ENCODE data around the gene KASH5.

Gene KASH5

GRCh38 chr19:49407482-49408015 is 19.5 kb downstream of the KASH5 start:
- DNase-seq (ENCODE audit: low read depth) = no peak
- no peak for TF ChIP-seq CTCF (conservative IDR thresholded peaks at IDR 0.05; ENCODE audit: low read depth, low read length)
- no peak overlapping the region for H3K4me3 ChIP-seq (ENCODE audit: low read length)

GRCh38 chr19:49408816-49409440 is 20.9 kb downstream of the KASH5 start:
- no peak overlapping the region for H3K4me3 ChIP-seq (ENCODE audit: low read length)
- no peak for DNase-seq (ENCODE audit: low read depth)

GRCh38 chr19:49409441-49410029 is 21.5 kb downstream of the KASH5 start:
- DNase-seq (ENCODE audit: low read depth) = no peak
- TF ChIP-seq CTCF (conservative IDR thresholded peaks at IDR 0.05; ENCODE audit: low read depth, low read length) = no peak
- no peak overlapping the region for H3K4me3 ChIP-seq (ENCODE audit: low read length)

More at GRCh38 chr19:49408816-49409440, 20.9 kb downstream of the KASH5 start:
- no peak for TF ChIP-seq CTCF (conservative IDR thresholded peaks at IDR 0.05; ENCODE audit: low read depth, low read length)

- DNase-seq (ENCODE audit: low read depth) = no peak
- TF ChIP-seq CTCF (conservative IDR thresholded peaks at IDR 0.05; ENCODE audit: low read depth, low read length) = no peak
- no peak overlapping the region for H3K4me3 ChIP-seq (ENCODE audit: low read length)
Measured at GRCh38 chr19:49411681-49412326, 23.8 kb downstream of the KASH5 start.

- no peak for DNase-seq (ENCODE audit: low read depth)
- no peak for TF ChIP-seq CTCF (conservative IDR thresholded peaks at IDR 0.05; ENCODE audit: low read depth, low read length)
- no peak overlapping the region for H3K4me3 ChIP-seq (ENCODE audit: low read length)
Measured at GRCh38 chr19:49413348-49413747, 25.3 kb downstream of the KASH5 start.

GRCh38 chr19:49414256-49414655 is 26.2 kb downstream of the KASH5 start:
- DNase-seq (ENCODE audit: low read depth) = no peak
- no peak for TF ChIP-seq CTCF (conservative IDR thresholded peaks at IDR 0.05; ENCODE audit: low read depth, low read length)
- no peak overlapping the region for H3K4me3 ChIP-seq (ENCODE audit: low read length)

Data from retinal pigment epithelial cell (primary cell).